Measurements from ENCODE around the gene ZNF439. TPM values are rescaled to one million over a fixed set of nuclear protein-coding genes. Genes with fewer than 3 reads are reported as not detected.

Gene ZNF439
- total RNA-seq: 10 to 100 TPM; 13.8 to 22.9 (median 18.6) TPM

GRCh38 chr19:11848594-11849469 lies at the start of gene ZNF439:
Gene ZNF439, plus strand, starts transcription at chr19:11848726. Its CDS starts 142 bp downstream, at chr19:11848868.
- H3K36me3 ChIP-seq: no peaks in the 10 kb centered on the region
- DNase-seq: peak; percentile 98 to 99
- 1 to 4% methylated on average over 13 to 40 of the region's 59 CpGs for WGBS, 2 donors

GRCh38 chr19:11806354-11807098 lies 42.0 kb upstream of the ZNF439 start:
- H3K4me3 ChIP-seq (replicated peaks in 1 of 3): no peak overlapping the region
- peaks cover 0 to 20% of the 10 kb centered on the region in 2 donors for H3K36me3 ChIP-seq
- no peaks in the 10 kb centered on the region for H3K9me3 ChIP-seq
- H3K27me3 ChIP-seq: no peaks in the 10 kb centered on the region
- no peak overlapping the region for H3K27ac ChIP-seq
- TF ChIP-seq POLR2A (IDR thresholded peaks at IDR 0.05): no peak
- TF ChIP-seq, protein P1, sequence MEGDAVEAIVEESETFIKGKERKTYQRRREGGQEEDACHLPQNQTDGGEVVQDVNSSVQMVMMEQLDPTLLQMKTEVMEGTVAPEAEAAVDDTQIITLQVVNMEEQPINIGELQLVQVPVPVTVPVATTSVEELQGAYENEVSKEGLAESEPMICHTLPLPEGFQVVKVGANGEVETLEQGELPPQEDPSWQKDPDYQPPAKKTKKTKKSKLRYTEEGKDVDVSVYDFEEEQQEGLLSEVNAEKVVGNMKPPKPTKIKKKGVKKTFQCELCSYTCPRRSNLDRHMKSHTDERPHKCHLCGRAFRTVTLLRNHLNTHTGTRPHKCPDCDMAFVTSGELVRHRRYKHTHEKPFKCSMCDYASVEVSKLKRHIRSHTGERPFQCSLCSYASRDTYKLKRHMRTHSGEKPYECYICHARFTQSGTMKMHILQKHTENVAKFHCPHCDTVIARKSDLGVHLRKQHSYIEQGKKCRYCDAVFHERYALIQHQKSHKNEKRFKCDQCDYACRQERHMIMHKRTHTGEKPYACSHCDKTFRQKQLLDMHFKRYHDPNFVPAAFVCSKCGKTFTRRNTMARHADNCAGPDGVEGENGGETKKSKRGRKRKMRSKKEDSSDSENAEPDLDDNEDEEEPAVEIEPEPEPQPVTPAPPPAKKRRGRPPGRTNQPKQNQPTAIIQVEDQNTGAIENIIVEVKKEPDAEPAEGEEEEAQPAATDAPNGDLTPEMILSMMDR (IDR thresholded peaks at IDR 0.05): no peak
- DNase-seq: no peak
- intact Hi-C loops (cut with DNase I): no loop called here
- 91 to 95% methylated on average over 11 of the region's 11 CpGs for WGBS, 2 donors
- H3K4me1 ChIP-seq: no peaks in the 10 kb centered on the region

More at GRCh38 chr19:11848594-11849469, at the start of gene ZNF439:
- intact Hi-C loops (cut with DNase I): no loop called here
- Histone ChIP-seq H3K4me3 (replicated peaks in 1 of 3) (peak within 1 kb of the TSS; percentile 35 to 52 (median 45)), H3K27ac (peak within 1 kb of the TSS in 1 of 3 donors; percentile 44), H3K27me3 (no peaks in the 10 kb centered on the region), H3K9me3 (no peaks in the 10 kb centered on the region), H3K4me1 (peaks cover 12 to 17% of the 10 kb centered on the region in 2 donors)
- TF ChIP-seq POLR2A (IDR thresholded peaks at IDR 0.05): peak in 1 of 2 donors; percentile 74
- TF ChIP-seq, protein P1 (IDR thresholded peaks at IDR 0.05): no peak

- Histone ChIP-seq H3K4me1 (no peaks in the 10 kb centered on the region), H3K9me3 (no peaks in the 10 kb centered on the region), H3K4me3 (replicated peaks in 1 of 3) (no peak overlapping the region), H3K27ac (no peak overlapping the region), H3K36me3 (peaks cover 0 to 20% of the 10 kb centered on the region in 2 donors), H3K27me3 (no peaks in the 10 kb centered on the region)
- WGBS, 2 donors: 95 to 97% methylated on average over 2 of the region's 2 CpGs
- TF ChIP-seq POLR2A (IDR thresholded peaks at IDR 0.05): no peak
- TF ChIP-seq, protein P1 (IDR thresholded peaks at IDR 0.05): no peak
- intact Hi-C loops (cut with DNase I): no loop called here
- DNase-seq: no peak
Measured at GRCh38 chr19:11807099-11807380, 41.5 kb upstream of the ZNF439 start.

GRCh38 chr19:11813703-11814028 lies 34.9 kb upstream of the ZNF439 start:
- Histone ChIP-seq H3K27me3 (no peaks in the 10 kb centered on the region), H3K36me3 (no peaks in the 10 kb centered on the region), H3K4me1 (peaks cover 0 to 11% of the 10 kb centered on the region in 2 donors), H3K9me3 (no peaks in the 10 kb centered on the region), H3K27ac (peak overlapping the region in 1 of 3 donors; percentile 81), H3K4me3 (replicated peaks in 1 of 3) (peak overlapping the region; percentile 3 to 77 (median 65))
- TF ChIP-seq, protein P1 (IDR thresholded peaks at IDR 0.05): no peak
- TF ChIP-seq POLR2A (IDR thresholded peaks at IDR 0.05): no peak
- WGBS, 2 donors: 0 to 4% methylated on average over 6 of the region's 6 CpGs
- DNase-seq: no peak
- intact Hi-C loops (cut with DNase I): loop anchor here (2.0 kb wide), 1 partner anchor 15 kb away; the partner anchor contains the start of gene ZNF491

Measured in thyroid gland (tissue), 4 donors.